Transverse colon (tissue), 3 donors: ENCODE data around the gene AATK.

Experiments
- POLR2A ChIP-seq: fragments of 450-650 bp; IDR thresholded peaks from one replicate; pipeline ENCODE4 v1.6.1; 2016; ENCODE audit warnings: antibody characterized with exemption, mild to moderate bottlenecking, moderate library complexity
- TF ChIP-seq, protein P1 (sequence below), 5 experiments: fragments of 200-600 bp in 3 of 5; fragments of 450-650 bp in 2 of 5; sonication (generic) in 3 of 5; IDR thresholded peaks; 1 replicate in 2 of 5; 2 replicates in 3 of 5; pipeline ENCODE4 v1.5.1; 2016 to 2017; ENCODE audit warnings: antibody characterized with exemption in 5 of 5, inconsistent platforms in 3 of 5, mild to moderate bottlenecking in 2 of 5, moderate library complexity in 1 of 5

GRCh38 chr17:81127526-81128177, 38.4 kb downstream of the AATK start:
- TF ChIP-seq, protein P1, sequence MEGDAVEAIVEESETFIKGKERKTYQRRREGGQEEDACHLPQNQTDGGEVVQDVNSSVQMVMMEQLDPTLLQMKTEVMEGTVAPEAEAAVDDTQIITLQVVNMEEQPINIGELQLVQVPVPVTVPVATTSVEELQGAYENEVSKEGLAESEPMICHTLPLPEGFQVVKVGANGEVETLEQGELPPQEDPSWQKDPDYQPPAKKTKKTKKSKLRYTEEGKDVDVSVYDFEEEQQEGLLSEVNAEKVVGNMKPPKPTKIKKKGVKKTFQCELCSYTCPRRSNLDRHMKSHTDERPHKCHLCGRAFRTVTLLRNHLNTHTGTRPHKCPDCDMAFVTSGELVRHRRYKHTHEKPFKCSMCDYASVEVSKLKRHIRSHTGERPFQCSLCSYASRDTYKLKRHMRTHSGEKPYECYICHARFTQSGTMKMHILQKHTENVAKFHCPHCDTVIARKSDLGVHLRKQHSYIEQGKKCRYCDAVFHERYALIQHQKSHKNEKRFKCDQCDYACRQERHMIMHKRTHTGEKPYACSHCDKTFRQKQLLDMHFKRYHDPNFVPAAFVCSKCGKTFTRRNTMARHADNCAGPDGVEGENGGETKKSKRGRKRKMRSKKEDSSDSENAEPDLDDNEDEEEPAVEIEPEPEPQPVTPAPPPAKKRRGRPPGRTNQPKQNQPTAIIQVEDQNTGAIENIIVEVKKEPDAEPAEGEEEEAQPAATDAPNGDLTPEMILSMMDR (IDR thresholded peaks at IDR 0.05): no peak
- no peak for TF ChIP-seq POLR2A
